Melanocyte of skin (primary cell): ENCODE data around the gene DAZ3. TPM values are rescaled to one million over a fixed set of nuclear protein-coding genes. Genes with fewer than 3 reads are reported as not detected.

Experiments used
- total RNA-seq, 2 donors: library from RNA; depleted of rRNA; stranded (reverse); fragments of >200 nt; gene quantifications; 2 replicates each; pipeline ENCODE4 v1.2.3, GENCODE V29; 2012

DAZ3 gene
- not detected for total RNA-seq

GRCh38 chrY:24813293-24813692 is at the start of gene DAZ3:
Gene DAZ3 (minus strand): TSS chrY:24813393. CDS start chrY:24813185, 208 bp downstream.

GRCh38 chrY:24833619-24834018 is 20.4 kb upstream of the DAZ3 start, which contains the start of gene DAZ4:
Gene DAZ4 (plus strand): TSS chrY:24833919. CDS start chrY:24834127, 208 bp downstream.

Other genes starting within 250 kb of the DAZ3 start
- gene BPY2B, start 195.4 kb downstream of the DAZ3 start, total RNA-seq: not detected
- gene DAZ4, start 20.5 kb upstream of the DAZ3 start, total RNA-seq: under 1 TPM in 1 of 2 donors, not detected in 1; 0.34 TPM
- not detected for gene BPY2C, start 238.7 kb upstream of the DAZ3 start, total RNA-seq